Body of pancreas (tissue), 4 donors: ENCODE data around the gene WIPI1.

Source experiments
- CTCF ChIP-seq, 7 experiments: fragments of 450-650 bp in 4 of 7; fragments of 200-600 bp in 3 of 7; sonication (generic) in 3 of 7; IDR thresholded peaks; one replicate each; pipeline ENCODE4 v1.5.1; 2016 to 2019; ENCODE audit warnings: antibody characterized with exemption in 7 of 7
- POLR2A ChIP-seq, 3 donors: fragments of 450-650 bp; IDR thresholded peaks; one replicate each; pipeline ENCODE4 v1.6.1; 2016; ENCODE audit warnings: antibody characterized with exemption in 3 of 3, mild to moderate bottlenecking in 2 of 3

GRCh38 chr17:68441070-68441770, 16.1 kb downstream of the WIPI1 start:
- TF ChIP-seq POLR2A (IDR thresholded peaks at IDR 0.05) (no peak), CTCF (IDR thresholded peaks at IDR 0.05) (no peak)
